Measurements from ENCODE around the gene FAM110A.
"Not testable (repeated sequence)": the region's sequence is repeated elsewhere in the genome, so short reads cannot be mapped to it uniquely, and the experiment has no call there.

Gene FAM110A

DNA sequence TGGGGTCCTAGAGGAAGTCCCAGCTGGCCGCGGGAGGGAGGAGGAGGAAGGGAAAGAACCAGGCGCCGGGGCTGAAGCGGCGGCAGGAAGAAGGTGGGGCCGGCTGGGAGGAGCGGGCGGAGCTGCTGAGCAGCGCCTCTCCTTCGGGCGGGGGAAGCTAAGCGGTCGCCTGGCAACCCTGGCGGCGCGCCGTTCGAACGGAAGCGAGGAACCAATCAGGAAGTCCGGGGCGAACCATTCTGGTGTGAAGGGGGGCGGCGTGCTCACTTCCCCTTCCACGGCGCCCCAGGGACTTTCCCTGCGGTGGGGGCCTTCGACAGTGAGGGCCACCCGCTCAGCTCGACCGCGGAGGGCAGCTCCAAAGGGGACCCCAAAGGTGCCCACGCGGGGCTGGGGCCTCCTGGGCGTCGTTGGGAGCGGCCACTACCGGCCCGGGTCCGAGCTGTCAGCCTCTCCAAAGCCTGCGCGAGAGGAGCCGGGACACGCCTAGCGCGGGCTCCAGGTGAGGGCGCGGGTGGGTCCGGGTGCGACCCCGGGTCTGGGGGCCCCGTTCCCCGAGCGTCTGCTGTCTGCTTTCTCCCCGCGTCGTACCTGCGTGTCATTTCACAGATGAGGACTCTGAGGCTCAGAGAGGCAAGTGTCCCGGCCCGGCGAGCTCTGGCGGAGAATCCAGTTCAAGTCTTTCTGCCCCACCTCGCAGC, at the start of gene FAM110A:
TSS of gene FAM110A (plus strand) at position 266 of the 701 bp plus-strand sequence. CDS start 11,090 bp downstream, outside the sequence.
- DNase-seq, result peak; percentile 93

DNA sequence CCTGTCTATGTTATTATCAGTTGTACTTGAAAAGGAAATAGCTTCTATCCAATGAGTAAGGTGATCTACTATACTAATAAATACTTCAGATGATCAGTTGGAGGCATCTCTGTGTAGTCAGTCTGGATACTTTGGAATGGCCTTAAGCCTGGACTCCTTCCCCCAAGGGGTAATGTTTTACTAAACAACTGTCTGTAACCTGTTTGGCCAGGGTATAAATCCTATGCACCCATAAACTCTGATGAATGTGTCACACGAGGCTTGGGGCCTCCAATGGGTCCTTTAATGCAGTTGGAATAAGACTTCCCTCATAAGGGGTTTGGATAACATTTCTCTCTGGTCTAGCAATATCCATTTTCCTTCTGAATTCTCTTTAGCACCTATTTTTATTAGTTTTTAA, 45.7 kb upstream of the FAM110A start:
- no peak for DNase-seq

GRCh38 chr20:791056-791455, 42.5 kb upstream of the FAM110A start:
- no peak for DNase-seq

GRCh38 chr20:792248-792647, 41.3 kb upstream of the FAM110A start:
- no peak for DNase-seq

- DNase-seq, result no peak
Measured at GRCh38 chr20:796921-797320, 36.6 kb upstream of the FAM110A start.

DNA sequence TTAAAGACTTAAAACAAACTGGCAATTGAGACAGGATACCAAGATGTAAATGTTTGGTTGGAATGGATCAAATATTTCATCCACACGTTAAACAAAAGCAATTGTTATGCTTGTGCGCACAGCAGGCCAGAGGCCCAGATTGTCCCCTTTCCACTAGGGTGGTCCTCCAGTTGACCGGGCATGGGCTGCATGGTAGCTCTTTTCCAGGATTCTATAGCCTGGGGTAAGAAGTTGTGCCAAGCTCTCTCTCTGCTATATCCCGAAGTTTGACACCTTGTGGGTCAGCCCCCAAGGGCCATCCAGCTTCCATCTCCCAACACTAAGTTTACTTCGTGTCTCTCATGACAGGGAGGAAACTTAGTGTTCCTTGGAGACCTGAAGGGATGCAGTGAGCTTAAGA, 34.8 kb upstream of the FAM110A start:
- not testable (repeated sequence) for DNase-seq

GRCh38 chr20:800026-800425, 33.5 kb upstream of the FAM110A start:
- DNase-seq, result not testable (repeated sequence)

DNA sequence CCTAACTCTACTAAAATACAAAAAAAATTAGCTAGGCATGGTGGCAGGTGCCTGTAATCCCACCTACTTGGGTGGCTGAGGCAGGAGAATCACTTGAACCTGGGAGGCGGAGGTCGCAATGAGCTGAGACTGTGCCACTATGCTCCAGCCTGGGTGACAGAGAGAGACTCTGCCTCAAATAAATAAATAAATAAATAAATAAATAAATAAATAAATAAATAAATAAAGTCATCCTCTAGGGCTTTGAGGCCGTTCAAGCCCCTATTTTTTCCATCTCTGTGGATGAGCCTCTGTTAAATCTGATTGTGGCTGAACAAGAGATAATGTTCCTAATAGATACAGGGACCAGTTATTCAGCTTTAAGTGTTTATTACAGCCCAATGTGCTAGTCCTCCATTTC, 31.8 kb upstream of the FAM110A start:
- no peak for DNase-seq

DNA sequence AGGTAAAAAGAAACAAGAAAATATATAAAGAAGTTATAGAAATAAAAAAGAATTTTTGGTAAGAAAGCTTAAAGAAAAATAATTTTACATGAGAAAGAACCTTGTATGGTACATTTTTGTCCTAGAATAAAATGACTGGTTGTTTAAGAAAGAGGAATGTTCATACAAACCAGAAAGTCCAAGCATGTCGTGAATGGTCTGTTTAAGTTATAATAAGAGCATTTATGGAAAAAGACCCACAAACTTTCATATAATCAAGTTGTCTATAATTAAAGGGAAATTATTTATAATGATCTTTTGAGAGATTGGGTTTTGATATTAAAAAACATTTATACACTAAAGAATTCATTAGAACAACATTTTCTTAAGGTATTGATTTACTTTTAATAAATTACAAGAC, 27.8 kb upstream of the FAM110A start:
- no peak for DNase-seq

- not testable (repeated sequence) for DNase-seq
Measured at GRCh38 chr20:811776-812434, 21.6 kb upstream of the FAM110A start.

DNA sequence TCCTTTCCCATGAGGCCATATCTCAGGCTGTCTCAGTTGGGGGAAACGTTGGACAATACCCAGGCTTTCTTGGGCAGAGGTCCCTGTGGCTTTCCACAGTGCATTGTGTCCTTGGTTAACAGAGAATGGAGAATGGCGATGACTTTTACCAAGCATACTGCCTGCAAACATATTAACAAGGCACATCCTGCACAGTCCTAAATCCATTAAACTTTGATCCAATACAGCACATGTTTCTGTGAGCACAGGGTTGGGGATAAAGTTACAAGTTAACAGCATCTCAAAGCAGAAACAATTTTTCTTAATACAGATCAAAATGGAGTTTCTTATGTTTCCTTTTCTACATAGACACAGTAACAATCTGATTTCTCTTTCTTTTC, 21.1 kb upstream of the FAM110A start:
- not testable (repeated sequence) for DNase-seq

DNA sequence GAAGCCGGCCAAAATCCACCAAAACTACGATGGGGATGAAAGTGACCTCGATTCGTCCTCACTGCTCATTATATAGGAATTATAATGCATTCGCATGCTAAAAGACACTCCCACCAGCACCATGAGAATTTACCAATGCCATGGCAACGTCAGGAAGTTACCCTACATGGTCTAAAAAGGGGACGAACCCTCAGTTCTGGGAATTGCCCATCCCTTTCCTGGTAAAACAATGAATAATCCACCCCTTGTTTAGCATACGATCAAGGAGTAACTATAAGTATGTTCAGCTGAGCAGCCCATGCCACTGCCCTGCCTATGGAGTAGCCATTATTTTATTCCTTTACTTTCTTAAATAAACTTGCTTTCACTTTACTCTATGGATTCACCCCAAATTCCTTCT, 20.1 kb upstream of the FAM110A start:
- no peak for DNase-seq

DNA sequence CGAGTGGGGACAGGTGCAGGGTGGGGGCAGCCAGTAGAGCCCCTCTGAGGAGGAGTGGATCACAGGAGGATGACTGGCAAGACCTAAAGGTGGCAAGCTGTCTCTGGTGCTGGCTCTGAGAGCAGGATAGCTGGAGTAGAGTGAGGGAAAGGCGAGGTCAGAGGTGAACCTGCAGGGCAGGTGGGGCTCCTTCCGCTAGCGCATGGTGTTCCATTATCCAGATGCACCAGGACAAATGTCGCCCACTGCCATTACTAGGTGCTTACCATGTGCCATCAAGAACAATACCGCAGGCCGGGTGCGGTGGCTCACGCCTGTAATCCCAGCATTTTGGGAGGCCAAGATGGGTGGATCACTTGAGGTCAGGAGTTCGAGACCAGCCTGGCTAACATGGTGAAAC, 18.3 kb upstream of the FAM110A start:
- no peak for DNase-seq

GRCh38 chr20:815914-816606, 17.5 kb upstream of the FAM110A start:
- DNase-seq, result peak; percentile 51

- DNase-seq, result no peak
Measured at GRCh38 chr20:818001-818664, 15.4 kb upstream of the FAM110A start.

GRCh38 chr20:819680-820322, 13.7 kb upstream of the FAM110A start:
- no peak for DNase-seq

DNA sequence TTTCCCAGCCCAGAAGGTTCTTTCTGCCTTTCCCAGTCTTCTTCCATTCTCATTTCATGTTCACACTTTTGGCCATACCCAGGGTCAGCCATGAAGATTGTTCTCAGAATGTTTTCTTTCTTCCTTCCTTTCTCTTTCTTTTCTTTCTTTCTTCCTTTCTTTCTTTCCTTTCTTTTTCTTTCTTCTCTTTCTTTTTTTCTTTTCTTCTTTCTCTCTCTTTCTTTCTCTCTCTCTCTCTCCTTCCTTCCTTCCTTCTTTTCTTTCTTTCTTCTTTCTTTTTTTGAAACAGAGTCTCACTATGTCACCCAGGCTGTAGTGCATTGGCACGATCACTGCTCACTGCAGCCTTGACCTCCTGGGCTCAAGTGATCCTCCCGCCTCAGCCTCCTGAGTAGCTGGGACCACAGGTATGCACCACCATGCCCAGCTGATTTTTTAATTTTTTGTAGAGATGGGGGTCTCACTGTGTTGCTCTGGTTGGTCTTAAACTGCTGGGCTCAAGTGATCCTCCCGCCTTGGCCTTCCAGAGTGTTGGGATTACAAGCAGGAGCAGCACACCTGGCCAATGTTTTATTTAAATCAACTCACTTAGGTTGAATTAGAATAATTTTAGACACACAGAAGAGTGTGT, 13.1 kb upstream of the FAM110A start:
- no peak for DNase-seq

DNA sequence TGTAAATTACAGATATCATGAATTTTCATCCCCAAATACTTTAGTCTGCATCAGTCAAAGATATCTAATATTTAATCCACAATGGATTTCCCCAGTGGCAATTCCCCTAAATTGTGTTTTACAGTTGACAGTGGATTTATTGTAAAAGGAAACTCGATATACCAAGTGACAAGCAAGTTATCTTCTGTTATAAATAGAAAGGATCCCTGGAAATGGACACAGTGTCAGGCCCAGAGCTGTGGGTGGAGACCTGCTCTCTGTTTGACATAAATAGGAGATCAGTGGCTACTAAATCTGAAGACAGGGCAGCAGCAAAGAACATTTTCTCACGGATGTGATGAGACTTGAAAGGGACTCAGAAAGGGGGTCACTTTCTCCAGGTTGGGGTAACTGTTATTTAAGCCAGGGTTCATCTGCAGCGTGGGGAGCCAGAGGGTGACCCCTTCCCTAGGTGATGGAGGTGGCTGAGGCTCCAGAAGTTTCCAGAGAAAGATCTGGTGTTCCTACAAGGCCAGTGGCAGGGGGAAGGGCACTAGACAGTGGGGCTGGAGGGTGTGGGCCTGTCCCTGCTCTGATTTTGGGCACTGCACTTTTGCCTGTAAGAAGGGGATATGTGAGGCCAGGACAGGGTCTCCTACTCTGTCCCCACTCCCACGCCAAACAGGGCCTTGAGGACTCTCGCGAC, 12.3 kb upstream of the FAM110A start:
- DNase-seq, result no peak

GRCh38 chr20:821731-822065, 11.8 kb upstream of the FAM110A start:
- DNase-seq, result no peak

- no peak for DNase-seq
Measured at GRCh38 chr20:822651-823573, 10.6 kb upstream of the FAM110A start.

DNA sequence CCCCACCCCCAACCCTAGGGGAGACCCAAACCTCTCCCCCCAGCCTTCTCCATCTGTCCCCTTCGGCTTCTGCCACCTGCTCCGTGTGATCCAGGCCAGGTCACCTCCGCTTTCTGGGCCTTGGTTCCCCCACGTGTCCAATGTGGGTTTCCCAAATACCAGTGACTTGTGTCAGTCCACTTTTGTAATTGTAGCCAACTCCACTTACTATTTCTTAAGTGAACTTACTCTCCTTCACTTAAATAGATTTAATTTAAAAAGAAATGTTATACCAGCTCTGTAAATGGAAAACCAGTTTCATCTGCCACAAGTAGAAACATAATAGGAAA, 10.0 kb upstream of the FAM110A start:
- DNase-seq, result no peak
